Activated CD4-positive, alpha-beta T cell treated with anti-CD3 and anti-CD28 coated beads, Interleukin-10, Interleukin-2, amounts not matched to agents 100 ng/mL and 50 ng/mL, durations not matched to agents 16 hours and 8 hours (primary cell): ENCODE measurements around the gene GPC5.
"Not testable (repeated sequence)": the region's sequence is repeated elsewhere in the genome, so short reads cannot be mapped to it uniquely, and the experiment has no call there.

Source experiments
- DNase-seq: peaks from one replicate; pipeline ENCODE4 v3.0.0-alpha.2; 2020

The GPC5 gene

DNA sequence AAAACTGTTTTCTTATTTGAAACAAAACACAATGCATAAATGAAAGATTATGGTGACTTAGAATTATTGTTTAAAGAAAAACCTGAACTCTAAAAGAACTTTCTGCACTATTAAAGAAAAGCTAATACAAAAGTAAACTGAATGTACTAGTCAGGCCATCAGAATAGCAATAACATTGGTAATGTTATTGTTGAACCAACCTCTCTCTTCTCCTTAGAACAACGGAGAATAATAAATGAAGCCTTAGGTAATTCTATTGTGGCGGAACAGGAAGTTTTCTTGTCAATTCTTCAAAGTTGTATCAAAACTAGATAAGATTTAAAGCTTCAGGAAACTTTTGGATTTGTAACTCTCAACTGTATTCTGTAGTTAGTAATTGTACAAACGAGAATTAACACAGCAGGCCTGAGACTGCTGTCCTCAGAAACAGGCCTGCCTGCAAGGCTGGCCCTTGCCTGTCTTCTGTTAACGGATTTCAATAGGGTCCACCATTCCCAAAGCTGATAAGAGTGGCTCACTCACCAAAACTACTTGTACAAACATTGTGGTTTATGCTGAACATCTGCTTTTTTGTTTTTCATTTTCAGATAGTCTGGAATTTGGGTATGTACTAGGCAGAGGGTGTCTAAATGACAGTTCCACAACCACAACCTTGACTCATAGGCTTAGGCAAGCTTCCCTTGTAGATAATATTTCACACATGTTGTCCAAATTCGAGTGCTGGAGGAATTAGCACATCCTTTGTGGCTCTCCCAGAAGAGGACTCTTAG lies 825.8 kb downstream of the GPC5 start:
- no peak for DNase-seq

DNA sequence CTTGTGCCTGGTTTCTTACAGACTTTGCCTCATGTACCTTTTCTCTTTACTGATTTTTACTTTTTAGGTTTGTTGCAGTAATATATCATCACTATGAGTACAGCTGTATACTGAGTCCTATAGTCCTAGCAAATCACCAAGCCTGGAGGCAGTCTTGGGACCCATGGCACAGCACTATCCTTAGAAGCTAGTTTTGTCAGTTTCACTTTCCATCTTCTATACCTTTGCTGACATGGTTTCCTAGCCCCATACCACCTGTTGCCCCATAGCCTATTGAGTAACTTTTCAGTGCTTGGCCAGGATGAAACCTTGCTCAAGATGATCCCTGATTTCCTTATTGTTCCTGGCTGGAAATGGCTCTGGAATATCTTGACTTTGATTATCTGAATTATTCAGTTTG lies 826.4 kb downstream of the GPC5 start:
- DNase-seq = no peak

DNA sequence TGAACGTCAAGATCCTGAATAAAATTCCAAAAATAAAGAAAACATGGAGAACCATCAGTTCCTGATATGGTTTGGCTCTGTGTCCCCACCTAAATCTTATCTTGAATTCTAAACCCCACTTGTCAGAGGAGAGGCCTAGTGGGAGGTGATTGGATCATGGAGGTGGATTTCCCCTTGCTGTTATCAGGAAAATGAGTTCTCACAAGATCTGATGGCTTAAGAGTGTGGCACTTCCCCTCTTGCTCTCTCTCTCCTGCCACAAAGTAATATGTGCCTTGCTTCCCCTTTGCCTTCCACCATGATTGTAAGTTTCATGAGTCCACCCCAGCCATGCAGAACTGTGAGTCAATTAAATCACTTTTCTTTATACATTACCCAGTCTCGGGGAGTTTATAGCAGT lies 827.4 kb downstream of the GPC5 start:
- DNase-seq = no peak

DNA sequence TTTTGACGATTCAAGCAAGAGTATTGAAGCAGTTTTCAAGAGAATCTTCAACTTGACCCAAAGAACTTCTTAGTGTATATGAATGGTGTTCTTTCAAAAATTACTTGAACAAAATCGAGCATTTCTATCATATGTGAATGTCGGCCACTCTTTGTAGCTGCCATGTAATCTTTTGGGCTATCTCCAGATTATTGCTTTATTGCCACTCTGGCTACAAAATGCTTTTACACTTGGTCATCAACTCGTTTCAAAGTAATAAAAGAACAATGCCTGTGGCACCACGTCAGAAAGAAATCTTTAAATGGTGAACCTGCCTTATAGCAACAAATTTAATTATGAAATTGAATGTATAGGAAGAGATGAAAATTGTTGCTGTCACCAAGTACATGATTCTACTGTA lies 834.5 kb downstream of the GPC5 start:
- no peak for DNase-seq

DNA sequence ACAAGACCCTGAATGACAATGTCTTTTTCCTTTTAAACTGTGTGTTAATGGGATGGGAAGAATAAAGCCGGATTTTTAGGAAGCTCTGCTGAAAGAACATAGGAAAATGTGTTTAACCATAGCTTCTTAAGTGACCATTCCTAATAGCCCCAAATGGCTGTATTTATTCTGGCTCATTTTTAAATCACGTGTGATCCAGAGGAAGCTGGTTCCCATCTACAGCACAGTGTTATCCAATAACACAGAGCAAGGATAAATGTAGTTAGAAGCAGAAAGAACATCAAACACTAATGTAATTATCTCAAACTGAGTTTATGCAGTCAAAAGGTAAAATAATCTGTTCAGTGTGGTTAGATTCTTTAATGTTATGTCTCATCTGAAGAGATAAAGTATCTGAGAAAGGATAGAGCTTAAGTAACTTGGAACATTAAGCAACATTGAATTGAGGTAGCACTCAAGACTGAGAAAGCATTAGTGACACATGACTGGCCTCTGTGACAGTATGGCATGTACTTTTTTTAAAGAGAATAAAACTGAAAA lies 853.3 kb downstream of the GPC5 start:
- no peak for DNase-seq

DNA sequence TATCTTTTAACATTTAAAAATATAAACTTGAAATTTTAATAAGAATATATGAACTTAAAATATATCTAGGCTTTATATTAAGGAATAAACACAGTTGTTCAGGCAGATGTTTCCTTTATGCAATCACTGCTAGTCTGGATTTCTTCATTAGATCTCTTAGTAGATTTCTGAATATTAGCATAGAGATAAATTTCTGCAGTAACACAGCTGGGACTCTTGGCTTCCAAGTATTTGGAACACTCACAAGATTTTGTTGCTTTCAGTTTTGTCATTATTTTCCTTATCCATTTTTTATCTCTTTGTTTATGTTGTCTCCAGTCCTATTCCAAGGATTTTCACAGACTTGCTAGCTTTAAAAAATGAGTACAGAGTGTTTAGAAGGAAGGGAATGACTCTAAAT lies 857.1 kb downstream of the GPC5 start:
- no peak for DNase-seq

DNA sequence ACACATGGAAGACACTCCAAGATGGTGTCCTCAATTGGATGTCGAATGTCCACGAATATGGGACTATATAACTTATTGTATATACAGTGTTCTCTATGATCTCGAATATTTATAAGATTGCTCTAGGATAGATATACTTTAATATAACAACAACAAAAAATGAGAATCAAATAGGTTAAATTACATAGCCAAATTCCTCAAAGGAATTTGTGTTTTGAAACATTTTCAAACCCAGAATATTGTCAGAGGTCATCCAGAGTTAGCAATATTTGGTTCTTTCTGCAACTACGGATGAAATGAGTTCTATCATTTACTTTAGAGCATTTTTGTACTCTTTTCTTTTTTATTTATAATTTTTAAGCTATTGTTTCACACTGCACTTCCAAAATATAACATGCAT lies 857.8 kb downstream of the GPC5 start:
- no peak for DNase-seq

DNA sequence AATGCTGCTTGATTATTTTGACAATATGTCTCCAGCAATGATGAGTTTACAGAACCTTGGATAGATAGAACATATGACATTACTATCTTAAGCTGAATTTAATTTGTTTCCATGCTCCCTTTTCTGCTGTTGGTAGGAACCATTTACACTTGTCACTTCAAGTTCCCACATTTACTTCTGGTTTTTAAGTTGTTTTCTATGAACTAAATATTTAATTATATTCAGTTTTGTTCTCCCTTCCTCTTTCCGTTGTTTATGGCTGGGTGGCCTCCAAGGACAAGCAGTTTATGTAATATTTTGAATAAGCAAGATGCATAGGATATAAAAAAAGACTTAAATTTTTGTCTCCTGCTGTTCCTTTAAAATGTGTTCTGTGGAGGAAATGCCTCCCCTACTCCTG lies 860.6 kb downstream of the GPC5 start:
- DNase-seq = no peak

DNA sequence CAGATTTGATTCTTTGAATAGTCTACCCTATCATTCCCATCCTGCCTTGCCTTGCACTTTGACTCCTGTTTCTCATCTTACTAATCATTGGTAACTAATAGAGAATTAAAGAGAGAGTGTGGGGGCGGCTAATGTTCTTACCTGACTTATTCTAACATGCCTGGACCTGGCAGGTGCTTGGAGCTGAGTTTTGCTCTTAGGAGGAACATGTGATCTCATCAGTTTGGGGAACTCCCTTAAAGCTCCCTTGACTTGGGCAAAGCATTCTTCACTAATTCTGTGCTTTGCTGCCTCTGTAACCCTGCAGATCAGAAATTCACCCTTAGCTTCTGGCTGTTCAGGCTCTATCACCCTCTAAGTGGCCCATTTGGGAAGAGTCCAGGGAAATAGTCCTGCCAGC lies 861.1 kb downstream of the GPC5 start:
- DNase-seq = no peak

DNA sequence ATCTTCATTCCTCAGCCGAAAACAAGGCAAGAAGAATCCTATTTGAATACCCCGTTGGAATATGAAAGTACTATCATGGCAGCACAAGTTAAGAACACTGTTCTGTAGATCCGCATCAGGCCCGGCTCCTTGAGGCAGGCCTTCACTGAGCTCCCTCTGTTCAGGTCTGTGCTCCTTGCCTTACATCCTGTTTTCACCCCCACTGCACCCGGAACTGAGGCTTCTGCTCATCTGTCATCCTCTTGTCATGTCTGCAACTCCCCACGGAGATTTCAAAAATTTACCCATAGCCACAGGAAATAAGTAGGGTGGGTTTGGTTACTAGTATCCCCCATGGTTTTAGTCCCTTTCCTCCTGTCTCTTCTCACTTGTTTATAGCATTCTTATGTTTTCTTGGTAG lies 861.9 kb downstream of the GPC5 start:
- no peak for DNase-seq

DNA sequence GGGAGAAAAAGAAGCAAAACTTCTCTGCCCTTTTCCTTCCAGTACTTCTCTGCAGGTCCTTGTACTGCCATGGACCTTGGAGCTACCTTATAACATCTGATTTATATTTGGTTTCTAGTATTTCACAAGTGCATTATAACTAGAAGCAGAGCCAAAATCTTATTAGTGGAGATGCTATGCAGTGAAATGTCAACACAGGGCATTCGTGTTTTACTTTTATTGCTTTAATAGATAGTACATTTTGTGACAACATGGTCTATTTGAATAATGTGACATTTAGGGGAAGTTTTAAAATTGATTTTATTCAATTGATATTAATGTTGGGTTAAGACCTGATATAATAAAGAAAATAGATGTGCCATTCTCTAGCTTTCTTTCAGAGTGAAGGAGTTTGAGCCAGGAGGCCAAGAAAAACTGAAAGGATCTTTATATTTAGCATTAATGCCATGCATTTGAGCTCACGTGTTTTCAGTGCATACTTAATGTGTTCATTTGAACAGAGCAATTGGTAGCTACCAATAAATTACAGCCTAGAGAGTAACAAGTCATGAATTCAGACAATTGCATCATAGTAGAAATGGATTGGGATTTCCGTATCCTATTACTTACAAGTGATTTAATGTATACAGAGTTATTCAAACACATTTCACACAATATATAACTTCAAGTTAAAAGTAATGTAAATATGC lies 863.8 kb downstream of the GPC5 start:
- no peak for DNase-seq

DNA sequence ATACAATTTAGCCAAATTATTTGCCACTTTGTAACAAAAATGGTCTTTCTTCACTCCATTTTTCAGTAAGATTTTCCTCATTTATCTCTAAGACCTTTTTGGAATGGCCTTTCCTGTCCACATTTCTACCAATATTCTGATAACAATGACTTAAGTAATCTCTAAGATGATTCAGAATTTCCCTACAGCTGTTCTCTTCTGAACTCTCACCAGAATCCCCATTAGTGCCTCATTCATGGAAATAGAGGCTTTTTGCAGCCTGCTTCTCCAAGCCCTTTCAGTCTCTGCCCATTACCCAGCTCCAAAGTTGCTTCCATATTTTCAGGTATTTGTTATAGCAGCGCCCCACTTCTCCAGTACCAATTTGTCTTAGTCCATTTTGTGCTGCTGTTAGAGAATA lies 867.0 kb downstream of the GPC5 start:
- DNase-seq = no peak

DNA sequence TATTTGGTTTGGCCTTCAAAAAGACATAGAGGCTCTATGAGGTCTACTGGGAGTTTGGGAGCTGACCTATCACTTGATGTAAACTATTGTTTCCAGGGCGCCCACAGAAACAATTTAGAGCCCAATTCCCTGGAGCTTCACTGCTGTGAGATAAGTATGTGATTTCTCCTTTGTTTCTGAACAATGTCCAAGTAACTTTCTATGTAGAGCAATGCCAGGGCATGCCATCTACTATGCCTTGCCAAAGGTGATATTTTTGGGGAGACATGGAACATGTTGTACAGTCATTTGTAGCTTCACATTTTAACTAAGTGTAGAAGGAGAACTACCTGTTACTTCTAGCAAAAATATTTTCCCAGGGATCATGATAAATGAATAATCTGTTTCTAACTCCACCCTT lies 872.6 kb downstream of the GPC5 start:
- DNase-seq = no peak

DNA sequence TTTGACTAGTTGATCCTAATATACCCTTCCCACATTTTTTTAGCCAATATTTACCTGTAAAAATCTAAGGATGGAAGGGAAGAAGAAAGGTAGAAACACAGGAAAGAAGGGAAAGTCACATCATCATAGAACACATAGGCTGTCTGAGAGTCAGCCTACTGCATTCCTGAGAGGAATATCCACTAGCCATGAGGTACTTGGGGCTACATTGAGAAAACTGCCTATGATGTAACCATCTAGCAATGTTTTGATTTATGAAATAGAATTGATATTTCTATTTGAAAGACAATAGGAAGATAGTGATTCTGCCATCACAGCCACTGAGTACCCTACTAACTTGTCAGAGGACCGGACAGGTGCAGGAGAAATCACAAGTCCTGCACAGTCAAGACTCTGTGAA lies 873.8 kb downstream of the GPC5 start:
- no peak for DNase-seq

DNA sequence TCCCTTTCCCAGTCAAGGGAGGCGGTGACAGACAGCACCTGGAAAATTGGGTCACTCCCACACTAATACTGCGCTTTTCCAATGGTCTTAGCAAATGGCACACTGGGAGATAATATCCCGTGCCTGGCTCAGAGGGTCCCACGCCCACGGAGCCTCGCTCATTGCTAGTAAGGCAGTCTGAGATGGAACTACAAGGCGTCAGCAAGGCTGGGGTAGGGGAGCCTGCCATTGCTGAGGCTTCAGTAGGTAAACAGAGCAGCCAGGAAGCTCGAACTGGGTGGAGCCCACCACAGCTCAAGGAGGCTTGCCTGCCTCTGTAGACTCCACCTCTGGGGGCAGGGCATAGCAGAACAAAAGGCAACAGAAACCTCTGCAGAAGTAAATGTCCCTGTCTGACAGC lies 882.6 kb downstream of the GPC5 start:
- DNase-seq = not testable (repeated sequence)

DNA sequence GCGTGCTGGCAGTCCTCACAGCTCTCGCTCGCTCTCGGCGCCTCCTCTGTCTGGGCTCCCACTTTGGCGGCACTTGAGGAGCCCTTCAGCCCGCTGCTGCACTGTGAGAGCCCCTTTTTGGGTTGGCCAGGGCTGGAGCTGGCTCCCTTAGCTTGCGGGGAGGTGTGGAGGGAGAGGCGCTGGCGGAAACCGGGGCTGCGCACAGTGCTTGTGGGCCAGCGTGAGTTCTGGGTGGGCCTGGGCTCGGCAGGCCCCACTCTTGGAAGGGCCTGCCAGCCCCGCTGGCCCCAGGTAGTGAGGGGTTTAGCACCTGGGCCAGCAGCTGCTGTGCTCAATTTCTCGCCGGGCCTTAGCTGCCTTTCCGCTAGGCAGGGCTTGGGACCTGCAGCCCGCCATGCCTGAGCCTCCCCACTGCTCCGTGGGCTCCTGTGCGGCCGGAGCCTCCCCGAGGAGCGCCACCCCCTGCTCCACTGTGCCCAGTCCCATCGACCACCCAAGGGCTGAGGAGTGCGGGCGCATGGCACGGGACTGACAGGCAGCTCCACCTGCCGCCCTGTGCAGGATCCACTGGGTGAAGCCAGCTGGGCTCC lies 892.4 kb downstream of the GPC5 start:
- not testable (repeated sequence) for DNase-seq

DNA sequence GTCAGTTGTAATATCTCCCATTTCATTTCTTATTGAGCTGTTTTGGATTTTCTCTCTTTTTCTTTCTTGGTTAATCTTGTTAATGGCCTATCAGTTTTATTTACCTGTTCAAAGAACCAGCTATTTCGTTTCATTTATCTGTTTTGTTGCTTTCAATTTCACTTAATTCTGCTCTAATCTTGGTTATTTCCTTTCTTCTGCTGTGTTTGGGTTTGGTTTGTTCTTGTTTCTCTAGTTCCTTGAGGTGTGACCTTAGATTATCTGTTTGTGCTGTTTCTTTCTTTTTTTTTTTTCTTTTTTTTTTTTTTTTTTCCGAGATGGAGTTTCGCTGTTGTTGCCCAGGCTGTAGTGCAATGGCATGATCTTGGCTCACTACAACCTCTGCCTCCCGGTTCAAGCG lies 896.1 kb downstream of the GPC5 start:
- DNase-seq = not testable (repeated sequence)

DNA sequence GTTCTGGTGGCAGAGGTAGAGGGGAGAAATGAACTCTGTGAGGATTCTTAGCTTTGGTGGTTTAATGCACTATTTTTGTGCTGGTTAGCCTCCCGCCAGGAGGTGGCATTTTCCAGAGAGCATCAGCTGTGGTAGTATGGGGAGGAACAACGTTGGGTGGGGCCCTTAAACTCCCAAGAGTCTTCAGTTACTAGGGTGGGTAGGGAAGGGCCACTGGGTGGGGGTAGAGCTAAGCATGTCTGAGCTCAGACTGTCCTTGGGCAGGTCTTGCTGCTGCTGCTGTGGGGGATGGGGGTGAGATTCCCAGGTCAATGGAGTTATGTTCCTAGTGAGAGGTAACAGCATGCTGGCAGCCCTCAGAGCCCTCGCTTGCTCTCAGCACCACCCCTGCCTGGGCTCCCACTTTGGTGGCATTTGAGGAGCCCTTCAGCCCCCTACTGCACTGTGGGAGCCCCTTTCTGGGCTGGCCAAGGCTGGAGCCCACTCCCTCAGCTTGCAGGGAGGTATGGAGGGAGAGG lies 897.8 kb downstream of the GPC5 start:
- not testable (repeated sequence) for DNase-seq

DNA sequence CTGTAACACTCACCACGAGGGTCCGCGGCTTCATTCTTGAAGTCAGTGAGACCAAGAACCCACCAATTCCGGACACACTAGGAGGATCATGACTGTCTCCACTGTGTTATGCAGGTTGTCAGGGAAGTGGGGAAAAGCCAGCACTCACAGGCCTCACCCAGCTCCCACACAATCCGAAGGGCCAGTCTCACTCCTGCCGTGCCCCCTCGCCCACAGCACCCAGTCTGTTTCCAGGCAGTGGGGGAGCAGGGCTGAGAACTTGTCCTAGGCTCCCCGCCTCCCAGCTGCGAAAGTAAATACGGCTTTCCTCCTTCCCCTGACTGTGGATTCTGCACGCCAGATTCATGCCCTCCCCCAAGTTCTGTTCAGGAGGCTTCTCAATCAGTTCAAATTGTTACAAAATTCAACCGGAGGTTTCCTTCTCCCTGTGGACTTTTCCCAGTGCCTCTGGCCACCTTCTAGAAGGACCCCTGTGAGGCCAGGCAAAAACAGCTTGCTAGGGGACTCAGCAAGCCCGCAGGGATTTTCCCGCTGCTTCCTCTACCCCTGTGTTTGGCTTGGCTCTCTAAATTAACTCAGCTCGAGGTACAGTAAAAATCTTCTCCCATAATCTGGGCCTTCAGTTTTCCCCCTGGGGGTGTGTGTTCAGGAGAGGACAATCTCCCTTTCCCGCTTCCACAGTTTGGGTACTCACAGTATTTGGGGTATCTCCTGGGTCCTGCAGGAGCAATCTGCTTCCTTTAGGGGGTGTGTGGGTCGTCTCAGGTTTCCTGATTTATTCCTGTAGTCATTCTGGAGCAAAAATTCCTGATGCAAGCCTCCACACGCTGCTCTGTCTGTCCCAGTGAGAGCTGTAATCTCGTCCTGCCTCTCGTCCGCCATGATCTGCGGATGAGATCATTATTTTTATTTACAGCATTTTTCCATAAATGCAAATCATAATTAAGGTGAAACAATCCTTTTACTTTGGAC lies 899.8 kb downstream of the GPC5 start:
- no peak for DNase-seq

DNA sequence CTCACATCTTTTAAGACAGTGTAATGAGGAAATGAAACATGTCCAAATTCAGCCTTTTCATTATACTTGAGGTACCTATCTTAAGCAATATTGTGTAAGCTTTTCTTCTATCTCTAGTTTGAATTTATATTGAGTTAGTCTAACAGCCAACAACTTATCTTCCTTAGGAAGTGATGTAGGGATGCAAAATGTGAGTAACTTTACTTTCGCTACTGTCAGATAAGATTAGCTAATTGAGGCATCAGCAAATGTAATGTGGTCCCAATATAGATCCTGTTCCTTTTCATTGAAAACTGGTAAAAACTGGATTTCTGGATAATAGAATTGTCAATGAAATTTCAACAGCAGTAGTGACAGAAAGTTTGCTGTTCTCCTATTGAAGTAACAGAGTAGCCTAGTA lies 902.2 kb downstream of the GPC5 start:
- DNase-seq = no peak

DNA sequence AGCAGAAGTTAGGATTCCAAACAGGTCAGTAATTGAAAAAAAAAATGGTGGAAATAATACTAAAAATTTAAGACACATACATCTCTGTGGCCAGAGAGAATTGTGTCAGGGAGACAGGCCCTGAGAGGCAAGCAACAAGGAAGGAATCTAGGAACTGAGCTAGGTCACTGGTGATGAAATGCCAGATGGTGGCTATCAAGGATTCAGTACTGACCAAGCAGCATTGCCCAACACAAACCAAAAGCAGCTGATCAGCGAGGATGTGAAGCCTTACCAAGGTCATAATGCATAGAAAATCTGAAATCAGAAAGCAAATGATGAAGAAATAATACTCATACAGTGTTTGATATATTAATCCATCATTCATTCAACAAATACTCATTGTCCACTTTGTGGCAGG lies 905.0 kb downstream of the GPC5 start:
- DNase-seq = no peak

DNA sequence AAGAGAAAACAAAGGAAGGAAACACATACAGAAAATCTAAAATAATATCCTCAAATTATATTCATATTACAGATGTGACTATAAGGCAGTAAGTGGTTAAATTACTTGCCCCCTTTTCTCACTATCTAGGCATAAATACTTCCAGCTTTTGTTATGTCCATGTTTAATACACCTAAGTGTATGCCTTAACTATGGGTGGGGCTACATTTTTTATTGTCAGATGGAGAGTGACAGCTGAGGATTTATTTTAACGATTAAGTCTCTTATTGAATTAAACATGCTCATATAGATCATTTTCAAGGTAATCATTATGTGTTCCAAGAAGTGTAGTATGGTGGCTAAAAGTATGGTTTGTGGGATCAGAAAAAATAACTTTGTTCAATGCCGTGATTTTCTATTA lies 909.3 kb downstream of the GPC5 start:
- no peak for DNase-seq

DNA sequence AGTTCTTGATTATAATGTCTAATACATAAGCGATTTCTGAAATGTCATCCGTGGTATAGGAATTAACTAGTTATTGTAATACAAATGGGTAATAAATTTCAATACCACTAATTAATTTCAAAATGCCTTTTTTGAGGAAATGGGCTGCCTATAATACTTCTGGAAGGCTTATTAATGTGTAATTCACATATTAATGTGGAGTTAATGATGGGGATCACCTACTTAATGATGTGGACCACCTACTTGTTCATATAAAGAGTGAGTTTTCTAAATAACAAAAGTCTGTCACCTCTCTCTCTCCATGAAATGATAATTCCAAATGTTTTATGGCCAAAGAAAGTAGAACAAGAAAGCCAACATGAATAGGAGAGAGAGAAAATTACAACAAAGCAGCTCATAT lies 914.4 kb downstream of the GPC5 start:
- no peak for DNase-seq
